Cardiac muscle cell (in vitro differentiated cells and primary cell): ENCODE measurements around the gene CMSS1. TPM values are rescaled to one million over a fixed set of nuclear protein-coding genes. Genes with fewer than 3 reads are reported as not detected.

Source experiments
- DNase-seq, 2 donors: peaks; one replicate each; pipeline versions ENCODE4 v3.0.0 to v3.0.0-alpha.2; 2010 to 2017; ENCODE audit warnings: low read depth in 1 of 2, low spot score in 1 of 2
- H3K27ac ChIP-seq: fragments of 200-600 bp; sonication (generic); 2 replicates; pipeline ENCODE4 v1.5.1; 2016
- H3K27me3 ChIP-seq: fragments of 200-600 bp; sonication (generic); 2 replicates; pipeline ENCODE4 v1.6.0; 2016; ENCODE audit warnings: control low read depth
- H3K36me3 ChIP-seq: fragments of 200-600 bp; sonication (generic); 2 replicates; pipeline ENCODE4 v1.5.1; 2016; ENCODE audit warnings: control low read depth
- H3K4me1 ChIP-seq: fragments of 200-600 bp; sonication (generic); 2 replicates; pipeline ENCODE4 v1.8.1; 2017; ENCODE audit warnings: low read depth, mild to moderate bottlenecking, mixed run types
- H3K4me3 ChIP-seq: fragments of 200-600 bp; sonication (generic); 2 replicates; pipeline ENCODE4 v1.5.1; 2016; ENCODE audit warnings: mild to moderate bottlenecking
- H3K9me3 ChIP-seq: fragments of 200-600 bp; sonication (generic); 2 replicates; pipeline ENCODE4 v1.5.1; 2017; ENCODE audit warnings: low read depth, mild to moderate bottlenecking, control low read depth
- CTCF ChIP-seq: IDR thresholded peaks from 2 replicates; pipeline ENCODE4 v1.5.1; 2012; ENCODE audit warnings: low read depth, mild to moderate bottlenecking, low read length
- polyA plus RNA-seq: library from polyadenylated mRNA; unstranded; fragments of >200 nt; fragmentation: Nextera tagmentation; extraction: Ambion mirVana; gene quantifications from 2 replicates; pipeline ENCODE4 v1.2.1, GENCODE V29; 2016
- total RNA-seq: library from RNA; depleted of rRNA; stranded (reverse); fragments of >200 nt; gene quantifications from 2 replicates; pipeline ENCODE4 v1.2.3, GENCODE V29; 2016

Gene CMSS1
- total and polyA plus RNA-seq, 2 experiments from 2014 or later = 13.1 to 32.9 TPM

GRCh38 chr3:100197876-100198275, 380.2 kb downstream of the CMSS1 start:
- H3K4me1 ChIP-seq = no peaks in the 10 kb centered on the region
- no peak for DNase-seq
- no peak for TF ChIP-seq CTCF
- H3K27ac ChIP-seq = no peak overlapping the region
- H3K9me3 ChIP-seq = no peaks in the 10 kb centered on the region
- H3K4me3 ChIP-seq = no peak overlapping the region
- no peaks in the 10 kb centered on the region for H3K27me3 ChIP-seq
- no peaks in the 10 kb centered on the region for H3K36me3 ChIP-seq

- Histone ChIP-seq H3K4me1 (no peaks in the 10 kb centered on the region), H3K36me3 (no peaks in the 10 kb centered on the region), H3K27me3 (no peaks in the 10 kb centered on the region), H3K9me3 (no peaks in the 10 kb centered on the region), H3K27ac (no peak overlapping the region), H3K4me3 (no peak overlapping the region)
- no peak for TF ChIP-seq CTCF
- DNase-seq = no peak
Observed at GRCh38 chr3:100198579-100199269, 381.1 kb downstream of the CMSS1 start.

- Histone ChIP-seq H3K4me1 (no peaks in the 10 kb centered on the region), H3K4me3 (no peak overlapping the region), H3K36me3 (no peaks in the 10 kb centered on the region), H3K9me3 (no peaks in the 10 kb centered on the region), H3K27me3 (no peaks in the 10 kb centered on the region), H3K27ac (no peak overlapping the region)
- no peak for TF ChIP-seq CTCF
- no peak for DNase-seq
Observed at GRCh38 chr3:100205171-100205570, 387.5 kb downstream of the CMSS1 start.

GRCh38 chr3:100206687-100207086, 389.0 kb downstream of the CMSS1 start:
- no peak for TF ChIP-seq CTCF
- Histone ChIP-seq H3K4me1 (peaks cover 8% of the 10 kb centered on the region), H3K4me3 (no peak overlapping the region), H3K27ac (no peak overlapping the region), H3K9me3 (no peaks in the 10 kb centered on the region), H3K27me3 (no peaks in the 10 kb centered on the region), H3K36me3 (no peaks in the 10 kb centered on the region)
- no peak for DNase-seq

- Histone ChIP-seq H3K9me3 (no peaks in the 10 kb centered on the region), H3K27me3 (no peaks in the 10 kb centered on the region), H3K27ac (no peak overlapping the region), H3K4me3 (no peak overlapping the region), H3K36me3 (no peaks in the 10 kb centered on the region), H3K4me1 (peaks cover 8% of the 10 kb centered on the region)
- DNase-seq = no peak
- TF ChIP-seq CTCF = no peak
Observed at GRCh38 chr3:100207886-100208285, 390.2 kb downstream of the CMSS1 start.
